ENCODE data around the gene AOPEP.

GRCh38 chr9:95067897-95068296, 341.4 kb downstream of the AOPEP start:
- TF ChIP-seq, protein P1, sequence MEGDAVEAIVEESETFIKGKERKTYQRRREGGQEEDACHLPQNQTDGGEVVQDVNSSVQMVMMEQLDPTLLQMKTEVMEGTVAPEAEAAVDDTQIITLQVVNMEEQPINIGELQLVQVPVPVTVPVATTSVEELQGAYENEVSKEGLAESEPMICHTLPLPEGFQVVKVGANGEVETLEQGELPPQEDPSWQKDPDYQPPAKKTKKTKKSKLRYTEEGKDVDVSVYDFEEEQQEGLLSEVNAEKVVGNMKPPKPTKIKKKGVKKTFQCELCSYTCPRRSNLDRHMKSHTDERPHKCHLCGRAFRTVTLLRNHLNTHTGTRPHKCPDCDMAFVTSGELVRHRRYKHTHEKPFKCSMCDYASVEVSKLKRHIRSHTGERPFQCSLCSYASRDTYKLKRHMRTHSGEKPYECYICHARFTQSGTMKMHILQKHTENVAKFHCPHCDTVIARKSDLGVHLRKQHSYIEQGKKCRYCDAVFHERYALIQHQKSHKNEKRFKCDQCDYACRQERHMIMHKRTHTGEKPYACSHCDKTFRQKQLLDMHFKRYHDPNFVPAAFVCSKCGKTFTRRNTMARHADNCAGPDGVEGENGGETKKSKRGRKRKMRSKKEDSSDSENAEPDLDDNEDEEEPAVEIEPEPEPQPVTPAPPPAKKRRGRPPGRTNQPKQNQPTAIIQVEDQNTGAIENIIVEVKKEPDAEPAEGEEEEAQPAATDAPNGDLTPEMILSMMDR (IDR thresholded peaks at IDR 0.05; ENCODE audit: low read length) = no peak
- no peak for TF ChIP-seq EZH2 (IDR thresholded peaks at IDR 0.05; ENCODE audit: borderline replicate concordance, low read length)

All from OCI-LY1 (cell line).